HG03095 (cell line): ENCODE measurements around the gene TRNP1.
"Not testable (repeated sequence)": the region's sequence is repeated elsewhere in the genome, so short reads cannot be mapped to it uniquely, and the experiment has no call there.

Experiments
- ATAC-seq: cut with Tn5 transposase; IDR thresholded peaks from one replicate; pipeline ENCODE4 v1.9.1; 2021; ENCODE audit warnings: moderate library complexity; ENCODE audit not compliant: unreplicated experiment

TRNP1 gene

GRCh38 chr1:26993237-26994019 is at the start of gene TRNP1:
TSS of gene TRNP1 (plus strand) at chr1:26993692. CDS start at chr1:26993787, 95 bp downstream.
- peak; percentile 53 for ATAC-seq

GRCh38 chr1:26945138-26945537 is 48.4 kb upstream of the TRNP1 start:
- no peak for ATAC-seq

- ATAC-seq, result no peak
Measured at GRCh38 chr1:26945728-26946127, 47.8 kb upstream of the TRNP1 start.

GRCh38 chr1:26946270-26946669 is 47.2 kb upstream of the TRNP1 start:
- ATAC-seq, result no peak

- ATAC-seq, result not testable (repeated sequence)
Measured at GRCh38 chr1:26948725-26949057, 44.8 kb upstream of the TRNP1 start.

- no peak for ATAC-seq
Measured at GRCh38 chr1:26949266-26949925, 44.1 kb upstream of the TRNP1 start.

- ATAC-seq, result no peak
Measured at GRCh38 chr1:26949926-26950319, 43.6 kb upstream of the TRNP1 start.

- ATAC-seq, result no peak
Measured at GRCh38 chr1:26950602-26951001, 42.9 kb upstream of the TRNP1 start.

GRCh38 chr1:26951216-26951615 is 42.3 kb upstream of the TRNP1 start:
- ATAC-seq, result no peak

- no peak for ATAC-seq
Measured at GRCh38 chr1:26951821-26952497, 41.5 kb upstream of the TRNP1 start.

GRCh38 chr1:26953374-26953773 is 40.1 kb upstream of the TRNP1 start:
- no peak for ATAC-seq

- no peak for ATAC-seq
Measured at GRCh38 chr1:26956321-26956720, 37.2 kb upstream of the TRNP1 start.

- ATAC-seq, result no peak
Measured at GRCh38 chr1:26957306-26957705, 36.2 kb upstream of the TRNP1 start.

GRCh38 chr1:26959270-26959669 is 34.2 kb upstream of the TRNP1 start:
- no peak for ATAC-seq

GRCh38 chr1:26959722-26960624 is 33.5 kb upstream of the TRNP1 start, which contains the start of gene KDF1:
TSS of gene KDF1 (minus strand) at chr1:26960468. CDS start at chr1:26952380, 8,088 bp downstream.
- ATAC-seq, result no peak

- no peak for ATAC-seq
Measured at GRCh38 chr1:26960625-26960966, 32.9 kb upstream of the TRNP1 start.

- no peak for ATAC-seq
Measured at GRCh38 chr1:26961826-26962225, 31.7 kb upstream of the TRNP1 start.

GRCh38 chr1:26965213-26965612 is 28.3 kb upstream of the TRNP1 start:
- ATAC-seq, result no peak

- ATAC-seq, result no peak
Measured at GRCh38 chr1:26965628-26966027, 27.9 kb upstream of the TRNP1 start.

- ATAC-seq, result no peak
Measured at GRCh38 chr1:26970810-26971209, 22.7 kb upstream of the TRNP1 start.

- no peak for ATAC-seq
Measured at GRCh38 chr1:26971590-26971989, 21.9 kb upstream of the TRNP1 start.
